PC-9 (cell line): ENCODE results near the gene ARHGDIB. TPM values are rescaled to one million over a fixed set of nuclear protein-coding genes. Genes with fewer than 3 reads are reported as not detected.

ENCODE experiments used
- BruUV-seq: library from RNA; stranded (reverse); fragments of 400-500 nt; replicated peaks from 2 replicates; lab custom pipeline; 2021; lab: Mats Ljungman, UMichigan
- CTCF ChIA-PET: fragments of 300-600 bp; sonication (Branson Sonifier 250); formaldehyde crosslinking; loops from one replicate; lab custom pipeline; 2022; ENCODE audit warnings: antibody characterized with exemption; lab: Charles Lee
- POLR2A ChIA-PET: fragments of 300-600 bp; sonication (Branson Sonifier 250); formaldehyde crosslinking; loops from one replicate; lab custom pipeline; 2022; ENCODE audit warnings: antibody characterized with exemption; ENCODE audit not compliant: unreplicated experiment; lab: Charles Lee
- DNase-seq, 2 experiments: peaks; one replicate each; pipeline versions ENCODE4 v3.0.0 to v3.0.0-alpha.2; 2015 to 2022; ENCODE audit warnings: mixed read lengths in 1 of 2
- H2AFZ ChIP-seq: fragments of 200-600 bp; sonication (generic); 2 replicates; pipeline ENCODE4 v1.8.1; 2017; ENCODE audit warnings: antibody characterized with exemption
- H3F3A ChIP-seq: fragments of 200-600 bp; sonication (generic); 2 replicates; pipeline ENCODE4 v1.8.1; 2017; ENCODE audit warnings: antibody characterized with exemption, mild to moderate bottlenecking, low read depth; ENCODE audit not compliant: insufficient read depth
- H3K27ac ChIP-seq: fragments of 200-600 bp; sonication (generic); 2 replicates; pipeline ENCODE4 v1.6.1; 2016; ENCODE audit warnings: mixed run types
- H3K27me3 ChIP-seq: fragments of 200-600 bp; sonication (generic); 2 replicates; pipeline ENCODE4 v1.6.1; 2016; ENCODE audit warnings: low read depth, mixed run types; ENCODE audit not compliant: insufficient read depth
- H3K36me3 ChIP-seq: fragments of 200-600 bp; sonication (generic); 2 replicates; pipeline ENCODE4 v1.6.1; 2016; ENCODE audit warnings: low read depth, mixed run types
- H3K4me1 ChIP-seq: fragments of 200-600 bp; sonication (generic); replicated peaks from 2 replicates; pipeline ENCODE4 v1.6.1; 2016; ENCODE audit warnings: mixed run types; ENCODE audit not compliant: insufficient read depth
- H3K4me2 ChIP-seq: fragments of 200-600 bp; sonication (generic); 2 replicates; pipeline ENCODE4 v1.6.1; 2017; ENCODE audit warnings: mixed run types
- H3K4me3 ChIP-seq: fragments of 200-600 bp; sonication (generic); 2 replicates; pipeline ENCODE4 v1.6.1; 2016; ENCODE audit warnings: mixed run types
- H3K79me2 ChIP-seq: fragments of 200-600 bp; sonication (generic); 2 replicates; pipeline ENCODE4 v1.6.1; 2017; ENCODE audit warnings: low read depth, mixed run types
- H3K9me2 ChIP-seq: fragments of 200-600 bp; sonication (generic); 2 replicates; pipeline ENCODE4 v1.8.1; 2017; ENCODE audit warnings: mild to moderate bottlenecking; ENCODE audit not compliant: insufficient read depth
- H3K9me3 ChIP-seq: fragments of 200-600 bp; sonication (generic); 2 replicates; pipeline ENCODE4 v1.8.1; 2016; ENCODE audit warnings: low read depth; ENCODE audit not compliant: insufficient read depth
- H4K20me1 ChIP-seq: fragments of 200-600 bp; sonication (generic); 2 replicates; pipeline ENCODE4 v1.8.1; 2017; ENCODE audit not compliant: insufficient read depth
- EZH2 ChIP-seq: fragments of 200-600 bp; sonication (generic); IDR thresholded peaks from 2 replicates; pipeline ENCODE4 v1.8.0; 2017; ENCODE audit warnings: antibody characterized with exemption, low read depth
- intact Hi-C: fragments of 100-400 bp; cut with micrococcal nuclease; formaldehyde crosslinking; loops from one replicate; pipeline ENCODE4 v1.10.0; 2022; ENCODE audit not compliant: unreplicated experiment
- total RNA-seq: library from RNA; stranded (reverse); gene quantifications from 2 replicates; pipeline ENCODE4 v1.2.3, GENCODE V29; 2021
- TF ChIP-seq, protein P1 (sequence below): fragments of 200-600 bp; sonication (generic); conservative IDR thresholded peaks from 2 replicates; pipeline ENCODE4 v1.6.1; 2017; ENCODE audit warnings: mixed run types, antibody characterized with exemption, mild to moderate bottlenecking, moderate library complexity

ARHGDIB gene
- total RNA-seq, 1 experiment from 2014 or later, result 470 TPM

DNA sequence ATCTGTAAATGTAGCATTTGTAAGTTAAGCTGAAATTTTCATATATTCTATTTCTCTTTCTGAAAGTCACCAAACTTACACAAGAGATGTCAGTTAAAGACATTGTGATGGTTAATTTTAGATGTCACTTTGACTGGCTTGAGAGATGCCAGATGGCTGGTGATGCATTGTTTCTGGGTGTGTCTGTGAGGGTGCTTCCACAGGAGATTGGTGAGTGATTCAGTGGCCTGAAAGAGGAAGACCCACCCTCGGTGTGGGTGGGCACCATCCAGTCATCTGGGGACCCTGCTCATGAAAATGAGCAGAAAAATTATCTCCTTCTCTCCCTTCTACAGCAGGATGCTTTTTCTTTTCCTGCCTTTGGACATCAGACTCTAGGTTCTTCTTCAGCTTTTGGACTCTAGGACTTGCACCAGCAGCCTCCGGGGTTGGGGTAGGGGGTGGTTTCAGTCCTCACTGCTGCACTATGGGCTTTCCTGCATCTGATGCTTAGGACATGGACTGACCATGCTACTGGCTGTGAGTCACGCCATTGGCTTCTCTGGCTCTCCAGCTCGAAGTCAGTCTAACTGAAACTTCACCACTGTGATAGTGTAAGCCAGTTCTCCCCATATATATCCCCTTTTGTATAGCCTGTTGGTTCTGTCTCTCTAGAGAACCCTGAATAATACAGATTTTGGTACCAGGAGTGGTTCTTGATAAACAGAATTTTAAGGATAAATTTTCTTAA, 32.3 kb upstream of the ARHGDIB start:
- no peak overlapping the region for H2AFZ ChIP-seq
- POLR2A ChIA-PET, result no interaction called here
- no peak for TF ChIP-seq EZH2
- TF ChIP-seq, protein P1, sequence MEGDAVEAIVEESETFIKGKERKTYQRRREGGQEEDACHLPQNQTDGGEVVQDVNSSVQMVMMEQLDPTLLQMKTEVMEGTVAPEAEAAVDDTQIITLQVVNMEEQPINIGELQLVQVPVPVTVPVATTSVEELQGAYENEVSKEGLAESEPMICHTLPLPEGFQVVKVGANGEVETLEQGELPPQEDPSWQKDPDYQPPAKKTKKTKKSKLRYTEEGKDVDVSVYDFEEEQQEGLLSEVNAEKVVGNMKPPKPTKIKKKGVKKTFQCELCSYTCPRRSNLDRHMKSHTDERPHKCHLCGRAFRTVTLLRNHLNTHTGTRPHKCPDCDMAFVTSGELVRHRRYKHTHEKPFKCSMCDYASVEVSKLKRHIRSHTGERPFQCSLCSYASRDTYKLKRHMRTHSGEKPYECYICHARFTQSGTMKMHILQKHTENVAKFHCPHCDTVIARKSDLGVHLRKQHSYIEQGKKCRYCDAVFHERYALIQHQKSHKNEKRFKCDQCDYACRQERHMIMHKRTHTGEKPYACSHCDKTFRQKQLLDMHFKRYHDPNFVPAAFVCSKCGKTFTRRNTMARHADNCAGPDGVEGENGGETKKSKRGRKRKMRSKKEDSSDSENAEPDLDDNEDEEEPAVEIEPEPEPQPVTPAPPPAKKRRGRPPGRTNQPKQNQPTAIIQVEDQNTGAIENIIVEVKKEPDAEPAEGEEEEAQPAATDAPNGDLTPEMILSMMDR, result no peak

DNA sequence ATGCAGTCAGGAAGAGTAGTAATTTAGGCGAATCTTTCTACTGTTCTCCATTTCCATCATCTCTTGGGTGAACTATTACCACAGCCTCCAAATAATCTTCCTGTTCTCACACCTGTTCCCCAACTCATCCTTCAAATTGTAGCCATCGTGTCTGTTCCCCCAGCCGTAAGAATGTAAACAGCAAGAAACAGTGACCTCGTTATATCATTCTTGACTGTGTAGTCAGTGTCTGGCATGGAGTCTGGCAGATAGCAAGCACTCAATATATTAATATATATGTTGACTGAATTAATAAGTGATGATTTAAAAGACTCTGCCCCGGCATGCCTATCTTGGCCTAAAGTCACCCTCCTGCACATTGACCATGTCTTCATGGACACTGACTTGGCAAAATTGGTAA, 31.7 kb upstream of the ARHGDIB start:
- no peak for DNase-seq
- H3K9me2 ChIP-seq, result peaks cover 4% of the 10 kb centered on the region; the same call in 1 of the 2 replicates
- H4K20me1 ChIP-seq, result no peaks in the 10 kb centered on the region
- no peak overlapping the region for H3K4me2 ChIP-seq
- H3K79me2 ChIP-seq, result no peaks in the 10 kb centered on the region
- H3K27me3 ChIP-seq, result no peaks in the 10 kb centered on the region
- H3K9me3 ChIP-seq, result no peaks in the 10 kb centered on the region; the same call in 1 of the 2 replicates
- peaks cover 3% of the 10 kb centered on the region; the same call in 1 of the 2 replicates for H3F3A ChIP-seq
- CTCF ChIA-PET, result no interaction called here
- no peak for TF ChIP-seq EZH2
- TF ChIP-seq, protein P1, result no peak
- POLR2A ChIA-PET, result no interaction called here
- intact Hi-C loops, result loop anchor here (10.0 kb wide), 1 partner anchor 478 kb away; no protein-coding TSS in a partner anchor
- no peak overlapping the region for H2AFZ ChIP-seq
- no peaks in the 10 kb centered on the region for H3K36me3 ChIP-seq
- BruUV-seq, result no TSS peak
- no peak overlapping the region for H3K4me3 ChIP-seq
- no peak overlapping the region for H3K27ac ChIP-seq
- H3K4me1 ChIP-seq, result peaks cover 10% of the 10 kb centered on the region

More for the DNA sequence above, 32.3 kb upstream of the ARHGDIB start:
- H3K27ac ChIP-seq, result no peak overlapping the region
- no peak overlapping the region for H3K4me3 ChIP-seq
- no peak overlapping the region for H3K4me2 ChIP-seq
- peaks cover 3% of the 10 kb centered on the region; the same call in 1 of the 2 replicates for H3F3A ChIP-seq
- BruUV-seq, result no TSS peak
- H3K27me3 ChIP-seq, result no peaks in the 10 kb centered on the region
- H4K20me1 ChIP-seq, result no peaks in the 10 kb centered on the region
- DNase-seq, result no peak
- intact Hi-C loops, result loop anchor here (2.0 to 10.0 kb wide), 5 partner anchors 33 to 807 kb away; partner anchors contain the start of gene ARHGDIB
- H3K9me2 ChIP-seq, result peaks cover 4% of the 10 kb centered on the region; the same call in 1 of the 2 replicates
- H3K9me3 ChIP-seq, result no peaks in the 10 kb centered on the region; the same call in 1 of the 2 replicates
- H3K4me1 ChIP-seq, result peaks cover 10% of the 10 kb centered on the region
- CTCF ChIA-PET, result interaction anchor here (0.6 to 2.7 kb wide), 2 partner anchors 157 to 183 kb away, joined by 3 to 19 read pairs; no protein-coding TSS in a partner anchor
- H3K79me2 ChIP-seq, result no peaks in the 10 kb centered on the region
- no peaks in the 10 kb centered on the region for H3K36me3 ChIP-seq

DNA sequence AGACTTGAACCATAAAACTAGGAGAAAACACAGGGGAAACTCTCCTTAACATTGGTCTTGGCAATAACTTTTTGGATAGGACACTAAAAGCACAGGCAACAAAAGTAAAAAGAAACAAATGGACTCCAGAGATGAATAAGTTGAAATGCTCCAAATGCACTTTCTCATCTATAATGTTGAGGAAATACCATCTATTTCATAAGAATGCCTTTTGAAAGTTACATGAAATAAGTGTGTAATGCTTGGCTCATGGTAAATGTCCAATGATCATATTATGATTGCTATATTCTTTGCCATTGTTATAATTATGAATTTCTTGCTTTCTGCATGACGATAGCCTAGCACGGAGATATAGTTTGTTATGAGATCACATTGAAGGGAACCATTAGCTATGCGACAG, 31.3 kb upstream of the ARHGDIB start:
- no peaks in the 10 kb centered on the region; the same call in 1 of the 2 replicates for H3K9me3 ChIP-seq
- no peak overlapping the region for H3K4me3 ChIP-seq
- H4K20me1 ChIP-seq, result no peaks in the 10 kb centered on the region
- ChIA-PET POLR2A (no interaction called here), CTCF (no interaction called here)
- H3K36me3 ChIP-seq, result no peaks in the 10 kb centered on the region
- DNase-seq, result no peak
- no peak overlapping the region for H2AFZ ChIP-seq
- no peak for TF ChIP-seq EZH2
- H3K27me3 ChIP-seq, result no peaks in the 10 kb centered on the region
- peaks cover 3% of the 10 kb centered on the region; the same call in 1 of the 2 replicates for H3F3A ChIP-seq
- no TSS peak for BruUV-seq
- H3K9me2 ChIP-seq, result peaks cover 4% of the 10 kb centered on the region; the same call in 1 of the 2 replicates
- H3K4me2 ChIP-seq, result no peak overlapping the region
- H3K27ac ChIP-seq, result no peak overlapping the region
- H3K79me2 ChIP-seq, result no peaks in the 10 kb centered on the region
- intact Hi-C loops, result loop anchor here (10.0 kb wide), 1 partner anchor 478 kb away; no protein-coding TSS in a partner anchor
- peaks cover 10% of the 10 kb centered on the region for H3K4me1 ChIP-seq
